ENCODE measurements around the gene H2BW2. TPM values are rescaled to one million over a fixed set of nuclear protein-coding genes. Genes with fewer than 3 reads are reported as not detected.
"Not testable (repeated sequence)": the region's sequence is repeated elsewhere in the genome, so short reads cannot be mapped to it uniquely, and the experiment has no call there.

H2BW2 gene
- total RNA-seq, 1 experiment from 2014 or later, result not detected

GRCh38 chrX:104041003-104041402 lies 1.2 kb downstream of the H2BW2 start:
- no TSS peak for BruUV-seq (replicated peaks)
- intact Hi-C loops (cut with micrococcal nuclease; ENCODE audit: unreplicated experiment), result no loop called here

GRCh38 chrX:104045642-104046041 lies 5.9 kb downstream of the H2BW2 start:
- DNase-seq (ENCODE audit: low spot score), result no peak

More at GRCh38 chrX:104041003-104041402, 1.2 kb downstream of the H2BW2 start:
- TF ChIP-seq CTCF (conservative IDR thresholded peaks at IDR 0.05; ENCODE audit: low read depth, low read length), result no peak
- TF ChIP-seq EZH2 (IDR thresholded peaks at IDR 0.05; ENCODE audit: borderline replicate concordance, low read depth, low read length, poor library complexity, severe bottlenecking), result no peak
- no peak for DNase-seq (ENCODE audit: low spot score)
- no peaks in the 10 kb centered on the region for H3K9me3 ChIP-seq (ENCODE audit: low read depth, low read length, poor library complexity, severe bottlenecking)
- H3K36me3 ChIP-seq (ENCODE audit: insufficient read depth, low read length, poor library complexity, severe bottlenecking), result no peaks in the 10 kb centered on the region
- H3K27ac ChIP-seq (ENCODE audit: low read depth, low read length, poor library complexity, severe bottlenecking), result no peak overlapping the region
- CTCF ChIA-PET, result no interaction called here
- POLR2A ChIA-PET (ENCODE audit: low non-redundant PET), result no interaction called here
- no peak overlapping the region for H3K4me3 ChIP-seq (ENCODE audit: low read depth, low read length, poor library complexity, severe bottlenecking)
- no peaks in the 10 kb centered on the region for H3K4me1 ChIP-seq (ENCODE audit: insufficient read depth, low read length, poor library complexity, severe bottlenecking)
- no peaks in the 10 kb centered on the region for H3K27me3 ChIP-seq (replicated peaks; ENCODE audit: insufficient read depth, low read depth, low read length, poor library complexity)

GRCh38 chrX:104047171-104047570 lies 7.4 kb downstream of the H2BW2 start:
- ChIA-PET POLR2A (ENCODE audit: low non-redundant PET) (no interaction called here), CTCF (no interaction called here)
- no peak for TF ChIP-seq CTCF (conservative IDR thresholded peaks at IDR 0.05; ENCODE audit: low read depth, low read length)
- no peak for TF ChIP-seq EZH2 (IDR thresholded peaks at IDR 0.05; ENCODE audit: borderline replicate concordance, low read depth, low read length, poor library complexity, severe bottlenecking)
- DNase-seq (ENCODE audit: low spot score), result no peak
- H3K9me3 ChIP-seq (ENCODE audit: low read depth, low read length, poor library complexity, severe bottlenecking), result no peaks in the 10 kb centered on the region
- H3K4me3 ChIP-seq (ENCODE audit: low read depth, low read length, poor library complexity, severe bottlenecking), result no peak overlapping the region
- no peaks in the 10 kb centered on the region for H3K4me1 ChIP-seq (ENCODE audit: insufficient read depth, low read length, poor library complexity, severe bottlenecking)
- intact Hi-C loops (cut with micrococcal nuclease; ENCODE audit: unreplicated experiment), result no loop called here
- no TSS peak for BruUV-seq (replicated peaks)
- H3K36me3 ChIP-seq (ENCODE audit: insufficient read depth, low read length, poor library complexity, severe bottlenecking), result no peaks in the 10 kb centered on the region
- H3K27me3 ChIP-seq (replicated peaks; ENCODE audit: insufficient read depth, low read depth, low read length, poor library complexity), result no peaks in the 10 kb centered on the region
- H3K27ac ChIP-seq (ENCODE audit: low read depth, low read length, poor library complexity, severe bottlenecking), result no peak overlapping the region

More at GRCh38 chrX:104045642-104046041, 5.9 kb downstream of the H2BW2 start:
- TF ChIP-seq EZH2 (IDR thresholded peaks at IDR 0.05; ENCODE audit: borderline replicate concordance, low read depth, low read length, poor library complexity, severe bottlenecking), result no peak
- no peak for TF ChIP-seq CTCF (conservative IDR thresholded peaks at IDR 0.05; ENCODE audit: low read depth, low read length)
- intact Hi-C loops (cut with micrococcal nuclease; ENCODE audit: unreplicated experiment), result no loop called here
- H3K36me3 ChIP-seq (ENCODE audit: insufficient read depth, low read length, poor library complexity, severe bottlenecking), result no peaks in the 10 kb centered on the region
- BruUV-seq (replicated peaks), result no TSS peak
- no peak overlapping the region for H3K4me3 ChIP-seq (ENCODE audit: low read depth, low read length, poor library complexity, severe bottlenecking)
- no peaks in the 10 kb centered on the region for H3K9me3 ChIP-seq (ENCODE audit: low read depth, low read length, poor library complexity, severe bottlenecking)
- H3K27ac ChIP-seq (ENCODE audit: low read depth, low read length, poor library complexity, severe bottlenecking), result no peak overlapping the region
- ChIA-PET POLR2A (ENCODE audit: low non-redundant PET) (no interaction called here), CTCF (no interaction called here)
- no peaks in the 10 kb centered on the region for H3K27me3 ChIP-seq (replicated peaks; ENCODE audit: insufficient read depth, low read depth, low read length, poor library complexity)
- no peaks in the 10 kb centered on the region for H3K4me1 ChIP-seq (ENCODE audit: insufficient read depth, low read length, poor library complexity, severe bottlenecking)

- DNase-seq (ENCODE audit: low spot score); BruUV-seq (replicated peaks); H3K27ac ChIP-seq (ENCODE audit: low read depth, low read length, poor library complexity, severe bottlenecking); CTCF ChIA-PET; intact Hi-C loops (cut with micrococcal nuclease; ENCODE audit: unreplicated experiment); H3K9me3 ChIP-seq (ENCODE audit: low read depth, low read length, poor library complexity, severe bottlenecking); H3K4me1 ChIP-seq (ENCODE audit: insufficient read depth, low read length, poor library complexity, severe bottlenecking); H3K36me3 ChIP-seq (ENCODE audit: insufficient read depth, low read length, poor library complexity, severe bottlenecking); POLR2A ChIA-PET (ENCODE audit: low non-redundant PET); H3K4me3 ChIP-seq (ENCODE audit: low read depth, low read length, poor library complexity, severe bottlenecking); H3K27me3 ChIP-seq (replicated peaks; ENCODE audit: insufficient read depth, low read depth, low read length, poor library complexity): not testable (repeated sequence)
Measured at GRCh38 chrX:104054956-104055355, 15.2 kb downstream of the H2BW2 start.

- H3K27ac ChIP-seq (ENCODE audit: low read depth, low read length, poor library complexity, severe bottlenecking); intact Hi-C loops (cut with micrococcal nuclease; ENCODE audit: unreplicated experiment); CTCF ChIA-PET; H3K9me3 ChIP-seq (ENCODE audit: low read depth, low read length, poor library complexity, severe bottlenecking); H3K36me3 ChIP-seq (ENCODE audit: insufficient read depth, low read length, poor library complexity, severe bottlenecking); H3K4me3 ChIP-seq (ENCODE audit: low read depth, low read length, poor library complexity, severe bottlenecking); POLR2A ChIA-PET (ENCODE audit: low non-redundant PET); H3K4me1 ChIP-seq (ENCODE audit: insufficient read depth, low read length, poor library complexity, severe bottlenecking); BruUV-seq (replicated peaks); H3K27me3 ChIP-seq (replicated peaks; ENCODE audit: insufficient read depth, low read depth, low read length, poor library complexity); DNase-seq (ENCODE audit: low spot score): not testable (repeated sequence)
Measured at GRCh38 chrX:104062636-104063035, 22.9 kb downstream of the H2BW2 start.

Measured in A673 (cell line).